KG1 (cell line): ENCODE results near the gene FILIP1.

Experiments
- DNase-seq: peaks from one replicate; lab custom pipeline; 2025; lab: John Stamatoyannopoulos, UW

The FILIP1 gene

GRCh38 chr6:75492386-75493153 lies 1.0 kb downstream of the FILIP1 start:
- DNase-seq = no peak

- no peak for DNase-seq
Observed at GRCh38 chr6:75491291-75491690, 2.3 kb downstream of the FILIP1 start.

GRCh38 chr6:75490706-75491105 lies 2.9 kb downstream of the FILIP1 start:
- DNase-seq = no peak

- DNase-seq = no peak
Observed at GRCh38 chr6:75489025-75489424, 4.6 kb downstream of the FILIP1 start.

- DNase-seq = no peak
Observed at GRCh38 chr6:75488033-75488432, 5.6 kb downstream of the FILIP1 start.

GRCh38 chr6:75486850-75487518 lies 6.6 kb downstream of the FILIP1 start:
- DNase-seq = no peak

- DNase-seq = no peak
Observed at GRCh38 chr6:75484535-75484934, 9.1 kb downstream of the FILIP1 start.

GRCh38 chr6:75483136-75483952 lies 10.3 kb downstream of the FILIP1 start:
- DNase-seq = no peak

- no peak for DNase-seq
Observed at GRCh38 chr6:75481936-75482593, 11.5 kb downstream of the FILIP1 start.

- no peak for DNase-seq
Observed at GRCh38 chr6:75481394-75481793, 12.2 kb downstream of the FILIP1 start.

GRCh38 chr6:75480425-75480824 lies 13.2 kb downstream of the FILIP1 start:
- no peak for DNase-seq

- no peak for DNase-seq
Observed at GRCh38 chr6:75479712-75480111, 13.9 kb downstream of the FILIP1 start.

- DNase-seq = no peak
Observed at GRCh38 chr6:75478929-75479328, 14.7 kb downstream of the FILIP1 start.

GRCh38 chr6:75472885-75473284 lies 20.7 kb downstream of the FILIP1 start:
- no peak for DNase-seq

GRCh38 chr6:75467966-75468365 lies 25.6 kb downstream of the FILIP1 start:
- no peak for DNase-seq

GRCh38 chr6:75467284-75467683 lies 26.3 kb downstream of the FILIP1 start:
- DNase-seq = no peak

GRCh38 chr6:75466636-75467035 lies 27.0 kb downstream of the FILIP1 start:
- DNase-seq = no peak

GRCh38 chr6:75463908-75464307 lies 29.7 kb downstream of the FILIP1 start:
- DNase-seq = no peak

GRCh38 chr6:75463061-75463460 lies 30.5 kb downstream of the FILIP1 start:
- DNase-seq = no peak

- no peak for DNase-seq
Observed at GRCh38 chr6:75460681-75461080, 32.9 kb downstream of the FILIP1 start.

GRCh38 chr6:75458895-75459294 lies 34.7 kb downstream of the FILIP1 start:
- DNase-seq = no peak

- no peak for DNase-seq
Observed at GRCh38 chr6:75450903-75451302, 42.7 kb downstream of the FILIP1 start.
